PC-9 (cell line): Measurements from ENCODE around the gene ZNF19.

Experiments
- CTCF ChIP-seq: fragments of 200-600 bp; sonication (generic); conservative IDR thresholded peaks from 2 replicates; pipeline ENCODE4 v1.6.1; 2017; ENCODE audit warnings: mixed run types, antibody characterized with exemption, mild to moderate bottlenecking, moderate library complexity
- EZH2 ChIP-seq: fragments of 200-600 bp; sonication (generic); IDR thresholded peaks from 2 replicates; pipeline ENCODE4 v1.8.0; 2017; ENCODE audit warnings: antibody characterized with exemption, low read depth

DNA sequence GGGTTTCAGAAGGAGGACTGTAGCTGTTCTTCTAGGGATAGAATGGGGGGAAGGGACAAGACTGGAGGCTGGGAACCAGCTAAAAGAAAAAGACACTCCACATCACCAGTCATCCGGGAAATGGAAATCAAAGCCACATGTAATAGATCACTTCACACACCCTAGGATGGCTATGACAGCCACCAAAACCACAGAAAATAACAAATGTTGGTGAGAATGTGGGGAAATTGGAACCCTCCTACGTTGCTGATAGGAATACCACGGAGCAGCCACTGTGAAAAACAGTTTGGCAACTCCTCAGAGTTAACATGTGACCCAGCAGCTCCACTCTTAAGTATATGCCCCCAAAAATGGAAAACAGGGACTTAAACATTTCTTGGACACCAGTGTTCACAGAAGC, 49.6 kb downstream of the ZNF19 start:
- TF ChIP-seq CTCF (no peak), EZH2 (no peak)
